Erythroblast (primary cell): Measurements from ENCODE around the gene SLC7A14.

Source experiments
- GATA1 ChIP-seq: IDR thresholded peaks from 2 replicates; pipeline ENCODE4 v1.6.1; 2011; ENCODE audit warnings: low read depth, mild to moderate bottlenecking, control low read depth, low read length, moderate library complexity
- POLR2A ChIP-seq: IDR thresholded peaks from 2 replicates; pipeline ENCODE4 v1.6.1; 2011; ENCODE audit warnings: mild to moderate bottlenecking, low read length

GRCh38 chr3:170424879-170425278 lies 161.0 kb downstream of the SLC7A14 start:
- no peak for TF ChIP-seq POLR2A
- no peak for TF ChIP-seq GATA1
